OCI-LY3 (cell line): ENCODE results near the gene TSPAN9.

ENCODE experiments used
- EZH2phosphoT487 ChIP-seq: fragments of 200-600 bp; shearing (Covaris generic); IDR thresholded peaks from 2 replicates; pipeline ENCODE4 v1.6.1; 2018; ENCODE audit warnings: antibody characterized with exemption, mixed run types, low read depth
- TF ChIP-seq, protein P1 (sequence below): fragments of 200-600, 300-600 bp; sonication (generic); IDR thresholded peaks from 2 replicates; pipeline ENCODE4 v1.5.1; 2014; ENCODE audit warnings: antibody characterized with exemption, low read length, low read depth

GRCh38 chr12:3137268-3137781 is 60.1 kb downstream of the TSPAN9 start:
- TF ChIP-seq, protein P1, sequence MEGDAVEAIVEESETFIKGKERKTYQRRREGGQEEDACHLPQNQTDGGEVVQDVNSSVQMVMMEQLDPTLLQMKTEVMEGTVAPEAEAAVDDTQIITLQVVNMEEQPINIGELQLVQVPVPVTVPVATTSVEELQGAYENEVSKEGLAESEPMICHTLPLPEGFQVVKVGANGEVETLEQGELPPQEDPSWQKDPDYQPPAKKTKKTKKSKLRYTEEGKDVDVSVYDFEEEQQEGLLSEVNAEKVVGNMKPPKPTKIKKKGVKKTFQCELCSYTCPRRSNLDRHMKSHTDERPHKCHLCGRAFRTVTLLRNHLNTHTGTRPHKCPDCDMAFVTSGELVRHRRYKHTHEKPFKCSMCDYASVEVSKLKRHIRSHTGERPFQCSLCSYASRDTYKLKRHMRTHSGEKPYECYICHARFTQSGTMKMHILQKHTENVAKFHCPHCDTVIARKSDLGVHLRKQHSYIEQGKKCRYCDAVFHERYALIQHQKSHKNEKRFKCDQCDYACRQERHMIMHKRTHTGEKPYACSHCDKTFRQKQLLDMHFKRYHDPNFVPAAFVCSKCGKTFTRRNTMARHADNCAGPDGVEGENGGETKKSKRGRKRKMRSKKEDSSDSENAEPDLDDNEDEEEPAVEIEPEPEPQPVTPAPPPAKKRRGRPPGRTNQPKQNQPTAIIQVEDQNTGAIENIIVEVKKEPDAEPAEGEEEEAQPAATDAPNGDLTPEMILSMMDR: no peak
- no peak for TF ChIP-seq EZH2phosphoT487
